HG02970 (cell line): ENCODE measurements around the gene HMOX2.

Source experiments
- ATAC-seq: cut with Tn5 transposase; IDR thresholded peaks from one replicate; pipeline ENCODE4 v1.9.1; 2021; ENCODE audit warnings: mild to moderate bottlenecking, moderate library complexity, moderate number of reproducible peaks; ENCODE audit not compliant: unreplicated experiment, low FRiP score

Gene HMOX2

DNA sequence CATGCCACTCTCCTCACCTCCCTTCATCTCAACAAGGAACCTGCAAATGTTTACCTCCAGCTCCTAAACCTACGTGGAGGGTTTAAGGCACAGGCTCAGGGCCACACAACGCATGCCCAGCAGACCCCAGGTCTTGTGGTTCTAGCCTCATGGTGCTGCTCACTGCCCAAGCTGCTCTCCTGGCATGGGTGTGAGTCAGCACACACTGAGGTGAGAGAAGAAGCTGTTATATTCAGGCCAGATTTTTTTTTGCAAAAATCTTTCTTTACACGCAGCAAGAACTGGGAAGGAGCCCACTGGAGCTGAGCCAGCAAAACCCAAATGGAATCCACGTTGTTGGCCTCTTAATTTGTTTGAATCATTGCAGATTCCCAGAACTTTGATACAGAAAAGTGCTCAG lies 74.4 kb downstream of the HMOX2 start:
- ATAC-seq, result no peak

DNA sequence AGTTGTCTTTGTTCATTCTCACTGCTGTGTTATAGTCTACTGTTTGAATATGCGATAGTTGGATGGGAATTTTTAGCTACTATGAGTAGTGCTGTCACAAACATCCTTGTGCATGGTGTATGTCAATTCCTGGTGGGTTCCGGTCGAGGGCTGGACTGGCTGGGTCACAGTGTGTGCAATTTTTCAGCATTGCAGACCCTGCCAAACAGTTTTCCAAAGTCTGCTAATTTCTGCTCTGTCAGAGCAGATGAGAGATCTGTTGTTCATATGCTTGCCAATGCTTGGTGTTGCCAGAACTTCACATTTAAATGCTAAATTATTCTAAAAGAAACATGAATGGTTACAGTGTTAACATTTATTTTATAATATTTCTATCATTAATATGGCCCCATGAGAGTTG lies 76.3 kb downstream of the HMOX2 start:
- no peak for ATAC-seq

DNA sequence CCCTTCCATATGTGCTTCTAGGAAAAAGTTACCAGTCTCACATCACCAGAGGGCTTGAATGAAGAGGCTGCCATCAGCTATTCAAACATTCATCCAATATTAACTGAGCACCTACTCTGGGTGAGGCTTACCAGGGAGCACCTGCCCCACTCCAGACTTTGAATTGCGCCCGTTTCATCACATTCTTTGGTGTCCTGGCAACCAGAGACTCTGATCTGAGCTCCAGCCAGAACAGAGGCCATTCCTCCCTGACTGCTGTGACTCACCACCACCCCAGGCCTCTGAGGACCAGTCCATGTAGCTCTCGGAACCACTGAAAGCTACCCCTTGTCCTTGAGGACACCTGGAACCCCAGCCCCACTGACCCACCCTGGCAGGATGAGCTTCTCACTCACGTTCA lies 79.9 kb downstream of the HMOX2 start, which contains the start of gene C16orf96:
TSS of gene C16orf96 (plus strand) at position 229 of the 400 bp plus-strand sequence. CDS start at position 379, 150 bp downstream.
- no peak for ATAC-seq

DNA sequence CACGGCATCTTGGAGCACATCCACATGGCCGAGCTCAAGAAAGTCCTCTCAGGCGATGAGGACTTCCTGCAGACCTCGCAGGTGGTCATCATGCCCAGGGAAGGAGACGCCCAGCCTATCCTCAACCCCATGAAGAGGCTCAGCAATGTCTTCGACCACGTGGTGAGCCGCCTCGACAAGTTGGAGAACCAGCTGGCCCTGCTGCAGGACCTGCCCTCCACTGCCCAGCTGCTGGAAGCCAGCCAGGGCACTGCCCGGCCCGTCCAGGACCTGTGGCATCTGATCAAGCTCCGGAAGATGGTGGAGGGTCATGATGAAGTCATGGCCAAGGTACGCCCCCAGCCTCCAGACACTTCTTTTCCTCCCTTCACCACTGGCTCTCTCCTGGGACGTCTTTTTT lies 80.4 kb downstream of the HMOX2 start:
- ATAC-seq, result no peak

DNA sequence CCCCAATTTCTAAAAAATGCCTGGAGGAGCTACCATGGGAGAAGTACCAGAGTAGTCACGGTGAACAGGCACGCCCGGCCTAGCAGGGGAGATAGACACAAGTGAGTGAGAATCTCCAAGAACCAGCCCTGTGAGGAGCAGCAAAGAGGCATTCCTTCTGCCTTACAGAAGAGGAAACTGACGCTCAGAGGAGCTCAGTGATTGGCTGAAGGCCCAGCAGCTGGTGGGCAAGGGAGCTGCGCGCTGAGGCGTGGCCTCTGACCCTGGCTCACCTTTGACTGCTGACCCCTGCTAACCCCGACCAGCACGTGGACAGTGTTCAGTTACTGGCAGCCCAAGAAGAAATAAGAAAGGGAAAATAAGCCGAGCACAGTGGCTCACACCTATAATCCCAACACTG lies 81.8 kb downstream of the HMOX2 start:
- no peak for ATAC-seq
